ENCODE results near the gene ERGIC1. TPM values are rescaled to one million over a fixed set of nuclear protein-coding genes. Genes with fewer than 3 reads are reported as not detected.

Gene ERGIC1
- total RNA-seq, 4 donors from 2014 or later, result 54.4 to 108 (median 88.0) TPM

- TF ChIP-seq CTCF (IDR thresholded peaks at IDR 0.05 in 4 of 5, conservative IDR thresholded peaks at IDR 0.05 in 1 of 5) (no peak), POLR2A (IDR thresholded peaks at IDR 0.05) (no peak)
- peak; percentile 18 to 31 for ATAC-seq
- H3K4me1 ChIP-seq, result peaks cover 52 to 62% of the 10 kb centered on the region in 2 donors
- DNase-seq, result peak; percentile 29 to 72
- intact Hi-C loops (cut with DNase I; ENCODE audit: low total_unique reads), result no loop called here
- no peaks in the 10 kb centered on the region for H3K27me3 ChIP-seq
- H3K9me3 ChIP-seq, result no peaks in the 10 kb centered on the region
- peak overlapping the region in 1 of 4 donors; percentile 24 for H3K4me3 ChIP-seq
- H3K36me3 ChIP-seq, result no peaks in the 10 kb centered on the region
- peak overlapping the region; percentile 88 to 92 (median 90) for H3K27ac ChIP-seq
- in situ Hi-C loops (cut with MboI; ENCODE audit: low sequenced_read_pairs in 4 of 4), result no loop called here
These were observed 45.0 kb upstream of the ERGIC1 start for GRCh38 chr5:172788771-172789686.

GRCh38 chr5:172789687-172790495 is 44.2 kb upstream of the ERGIC1 start:
- peaks cover 61 to 64% of the 10 kb centered on the region in 2 donors for H3K4me1 ChIP-seq
- TF ChIP-seq POLR2A (IDR thresholded peaks at IDR 0.05) (no peak), CTCF (IDR thresholded peaks at IDR 0.05 in 4 of 5, conservative IDR thresholded peaks at IDR 0.05 in 1 of 5) (no peak)
- in situ Hi-C loops (cut with MboI; ENCODE audit: low sequenced_read_pairs in 4 of 4), result loop anchor here in 1 of 4 donors (10.0 kb wide), 1 partner anchor 75 kb away; no protein-coding TSS in a partner anchor
- H3K9me3 ChIP-seq, result no peaks in the 10 kb centered on the region
- H3K4me3 ChIP-seq, result no peak overlapping the region
- no peak for ATAC-seq
- no peak for DNase-seq
- intact Hi-C loops (cut with DNase I; ENCODE audit: low total_unique reads), result no loop called here
- no peaks in the 10 kb centered on the region for H3K27me3 ChIP-seq
- peak overlapping the region; percentile 88 to 92 (median 90) for H3K27ac ChIP-seq
- H3K36me3 ChIP-seq, result no peaks in the 10 kb centered on the region

- ATAC-seq, result no peak
- intact Hi-C loops (cut with DNase I; ENCODE audit: low total_unique reads) (no loop called here), in situ Hi-C loops (cut with MboI; ENCODE audit: low sequenced_read_pairs in 4 of 4) (loop anchor here in 1 of 4 donors (10.0 kb wide), 1 partner anchor 74 kb away; no protein-coding TSS in a partner anchor)
- Histone ChIP-seq H3K36me3 (no peaks in the 10 kb centered on the region), H3K27me3 (no peaks in the 10 kb centered on the region), H3K4me1 (peaks cover 65 to 69% of the 10 kb centered on the region in 2 donors), H3K27ac (peak overlapping the region; percentile 88 to 92 (median 90)), H3K4me3 (no peak overlapping the region), H3K9me3 (no peaks in the 10 kb centered on the region)
- TF ChIP-seq CTCF (IDR thresholded peaks at IDR 0.05 in 4 of 5, conservative IDR thresholded peaks at IDR 0.05 in 1 of 5), result no peak
- TF ChIP-seq POLR2A (IDR thresholded peaks at IDR 0.05), result no peak
- no peak for DNase-seq
These were observed 43.6 kb upstream of the ERGIC1 start for GRCh38 chr5:172790496-172790889.

GRCh38 chr5:172791286-172791685 is 42.8 kb upstream of the ERGIC1 start:
- peak; percentile 37 to 50 for ATAC-seq
- peak; percentile 85 to 90 for DNase-seq

More at GRCh38 chr5:172791286-172791685, 42.8 kb upstream of the ERGIC1 start:
- in situ Hi-C loops (cut with MboI; ENCODE audit: low sequenced_read_pairs in 4 of 4), result loop anchor here in 1 of 4 donors (10.0 kb wide), 1 partner anchor 74 kb away; no protein-coding TSS in a partner anchor
- no peaks in the 10 kb centered on the region for H3K27me3 ChIP-seq
- intact Hi-C loops (cut with DNase I; ENCODE audit: low total_unique reads), result no loop called here
- TF ChIP-seq CTCF (IDR thresholded peaks at IDR 0.05 in 4 of 5, conservative IDR thresholded peaks at IDR 0.05 in 1 of 5) (peak in 1 of 5 experiments; percentile 16), POLR2A (IDR thresholded peaks at IDR 0.05) (peak; percentile 32 to 47)
- H3K4me1 ChIP-seq, result peaks cover 73 to 75% of the 10 kb centered on the region in 2 donors
- no peaks in the 10 kb centered on the region for H3K36me3 ChIP-seq
- H3K27ac ChIP-seq, result peak overlapping the region; percentile 88 to 92 (median 90)
- no peak overlapping the region for H3K4me3 ChIP-seq
- no peaks in the 10 kb centered on the region for H3K9me3 ChIP-seq
